Stimulated activated CD4-positive, alpha-beta T cell treated with anti-CD3 and anti-CD28 coated beads, Interleukin-1b, Interleukin-23, amount 100 ng/mL, for 48 hours (primary cell): ENCODE data around the gene ZNF665.
"Not testable (repeated sequence)": the region's sequence is repeated elsewhere in the genome, so short reads cannot be mapped to it uniquely, and the experiment has no call there.

ENCODE experiments used
- DNase-seq: peaks from one replicate; pipeline ENCODE4 v3.0.0-alpha.2; 2020

Gene ZNF665

GRCh38 chr19:53192771-53193534 is at the start of gene ZNF665:
TSS of gene ZNF665 (minus strand) at chr19:53193358. CDS start at chr19:53182898, 10,460 bp downstream.
- DNase-seq = peak; percentile 88

- no peak for DNase-seq
These were observed 44.1 kb upstream of the ZNF665 start for GRCh38 chr19:53237114-53237777.

- DNase-seq = no peak
These were observed 31.4 kb upstream of the ZNF665 start for GRCh38 chr19:53224606-53225005.

GRCh38 chr19:53222716-53223115 is 29.6 kb upstream of the ZNF665 start:
- DNase-seq = not testable (repeated sequence)

GRCh38 chr19:53212703-53213320 is 19.7 kb upstream of the ZNF665 start:
- DNase-seq = no peak

- not testable (repeated sequence) for DNase-seq
These were observed 18.4 kb upstream of the ZNF665 start for GRCh38 chr19:53211554-53211953.

GRCh38 chr19:53196777-53197396 is 3.7 kb upstream of the ZNF665 start:
- peak; percentile 96 for DNase-seq

GRCh38 chr19:53195265-53195903 is 2.2 kb upstream of the ZNF665 start:
- DNase-seq = peak; percentile 66

- no peak for DNase-seq
These were observed 521 bp upstream of the ZNF665 start for GRCh38 chr19:53193535-53194222.

GRCh38 chr19:53190253-53190652 is 2.9 kb downstream of the ZNF665 start:
- DNase-seq = no peak

- not testable (repeated sequence) for DNase-seq
These were observed 3.4 kb downstream of the ZNF665 start for GRCh38 chr19:53189691-53190198.

- not testable (repeated sequence) for DNase-seq
These were observed 7.8 kb downstream of the ZNF665 start for GRCh38 chr19:53185155-53185882.

- DNase-seq = no peak
These were observed 9.9 kb downstream of the ZNF665 start for GRCh38 chr19:53183146-53183764.

GRCh38 chr19:53182202-53182601 is 11.0 kb downstream of the ZNF665 start:
- DNase-seq = no peak

GRCh38 chr19:53177986-53178385 is 15.2 kb downstream of the ZNF665 start:
- no peak for DNase-seq

- DNase-seq = no peak
These were observed 20.3 kb downstream of the ZNF665 start for GRCh38 chr19:53172889-53173288.

- DNase-seq = no peak
These were observed 27.5 kb downstream of the ZNF665 start for GRCh38 chr19:53165691-53166091.

- DNase-seq = no peak
These were observed 32.0 kb downstream of the ZNF665 start for GRCh38 chr19:53161123-53161522.

- no peak for DNase-seq
These were observed 32.8 kb downstream of the ZNF665 start for GRCh38 chr19:53160350-53160749.

- peak; percentile 31 for DNase-seq
These were observed 35.0 kb downstream of the ZNF665 start for GRCh38 chr19:53158119-53158656.

GRCh38 chr19:53157626-53158025 is 35.5 kb downstream of the ZNF665 start:
- no peak for DNase-seq
